Measurements from ENCODE around the gene ZBTB24.
"Not testable (repeated sequence)": the region's sequence is repeated elsewhere in the genome, so short reads cannot be mapped to it uniquely, and the experiment has no call there.

Gene ZBTB24

GRCh38 chr6:109482905-109483734 lies at the start of gene ZBTB24:
TSS of gene ZBTB24 (minus strand) at chr6:109483219. CDS start at chr6:109482026, 1,193 bp downstream.
- peak; percentile 69 to 81 (median 78) for DNase-seq (ENCODE audit: low read depth in 2 of 3, low spot score in 2 of 3)

- no peak for DNase-seq (ENCODE audit: low read depth in 2 of 3, low spot score in 2 of 3)
These were observed 48.4 kb upstream of the ZBTB24 start for GRCh38 chr6:109531446-109531845.

DNA sequence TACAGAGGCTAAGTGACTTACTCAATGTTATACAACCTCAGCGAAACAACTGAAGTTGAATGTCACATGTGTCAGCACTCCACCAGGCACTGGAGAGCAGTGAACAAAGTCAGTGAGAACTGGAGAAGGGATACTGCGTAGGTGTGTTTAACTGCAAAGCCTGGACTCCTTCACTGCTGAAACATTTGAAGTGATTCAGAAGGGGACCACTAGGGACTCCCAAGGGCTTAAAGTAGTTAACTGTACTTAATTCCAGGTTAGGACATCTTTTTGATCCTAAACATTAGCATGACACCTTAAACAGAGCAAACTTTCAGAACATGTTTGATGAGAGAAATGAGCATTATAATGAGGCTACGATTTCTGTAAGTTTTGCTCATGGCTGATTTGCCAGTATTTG lies 45.0 kb upstream of the ZBTB24 start:
- DNase-seq (ENCODE audit: low read depth in 2 of 3, low spot score in 2 of 3): no peak

DNA sequence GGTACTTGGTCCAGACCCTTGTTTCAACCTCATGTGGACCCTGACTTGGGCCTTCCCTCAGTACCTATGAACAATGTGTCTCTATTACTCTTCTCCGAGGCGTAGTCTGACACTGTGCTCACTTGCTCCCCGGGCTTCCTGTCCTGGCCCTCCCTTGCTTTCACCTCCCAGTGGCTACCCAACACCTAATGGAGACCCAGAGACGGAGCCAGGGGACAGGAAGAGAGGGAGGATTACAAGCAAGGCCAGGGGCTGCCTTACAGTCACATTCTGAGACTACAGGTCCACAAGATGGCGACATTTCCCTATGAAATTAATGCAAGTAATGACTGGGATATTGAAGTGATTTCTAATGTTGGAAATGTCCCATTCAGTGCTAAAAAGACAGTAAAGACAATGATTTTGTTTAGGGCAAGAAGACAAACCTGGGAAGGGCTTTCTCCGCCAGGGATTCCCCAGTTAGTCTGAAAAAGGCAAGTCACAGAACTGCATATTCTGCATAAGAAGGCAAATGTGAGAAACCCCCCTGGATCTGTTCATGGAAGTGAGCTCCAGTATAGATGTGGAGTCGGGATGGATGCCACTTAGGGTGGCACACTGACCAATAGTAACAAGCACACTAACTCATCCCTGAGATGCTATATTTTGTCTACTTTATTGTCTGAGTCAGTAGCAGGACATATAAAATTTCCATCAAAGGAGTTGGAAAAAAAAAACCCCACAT lies 44.0 kb upstream of the ZBTB24 start:
- DNase-seq (ENCODE audit: low read depth in 2 of 3, low spot score in 2 of 3): peak in 2 of 3 experiments; percentile 5 to 25

DNA sequence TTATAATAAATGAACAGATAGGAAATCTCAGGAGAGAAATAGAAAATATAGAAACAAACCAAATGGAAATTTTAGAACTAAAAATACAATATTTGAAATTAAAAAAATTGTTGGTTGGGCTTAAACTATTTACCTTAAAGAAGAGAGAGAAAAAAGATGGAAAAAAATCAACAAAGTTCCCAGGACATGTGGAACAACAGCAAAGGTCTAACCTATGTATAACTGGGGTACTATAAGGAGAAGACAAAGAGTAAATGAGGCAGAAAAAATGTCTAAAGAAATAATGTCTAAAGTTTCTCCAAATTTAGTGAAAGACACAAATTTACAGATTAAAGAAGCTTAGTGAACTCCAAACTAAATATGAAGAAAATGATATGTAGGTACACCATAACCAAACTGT lies 41.1 kb upstream of the ZBTB24 start:
- no peak for DNase-seq (ENCODE audit: low read depth in 2 of 3, low spot score in 2 of 3)

DNA sequence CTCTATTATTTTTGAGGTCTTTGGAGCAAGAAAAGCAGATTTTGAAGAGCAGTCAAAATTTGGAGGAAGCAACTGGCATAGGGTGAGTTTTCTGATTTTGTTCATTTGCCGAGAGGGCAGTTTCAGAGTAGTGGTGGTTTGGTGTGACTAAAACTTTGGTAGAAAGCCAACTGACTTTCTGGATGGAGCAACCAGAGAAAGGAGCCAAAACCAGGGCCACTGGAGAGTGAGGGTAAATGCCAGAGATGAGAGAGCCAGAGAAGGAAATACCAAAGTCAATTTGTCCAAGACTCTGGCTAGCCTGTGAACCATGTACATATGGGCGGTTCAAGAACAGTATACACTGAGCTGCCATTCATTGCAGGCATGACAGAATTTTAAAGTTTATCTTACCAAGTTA lies 40.5 kb upstream of the ZBTB24 start:
- DNase-seq (ENCODE audit: low read depth in 2 of 3, low spot score in 2 of 3): no peak

- no peak for DNase-seq (ENCODE audit: low read depth in 2 of 3, low spot score in 2 of 3)
These were observed 38.1 kb upstream of the ZBTB24 start for GRCh38 chr6:109521080-109521479.

DNA sequence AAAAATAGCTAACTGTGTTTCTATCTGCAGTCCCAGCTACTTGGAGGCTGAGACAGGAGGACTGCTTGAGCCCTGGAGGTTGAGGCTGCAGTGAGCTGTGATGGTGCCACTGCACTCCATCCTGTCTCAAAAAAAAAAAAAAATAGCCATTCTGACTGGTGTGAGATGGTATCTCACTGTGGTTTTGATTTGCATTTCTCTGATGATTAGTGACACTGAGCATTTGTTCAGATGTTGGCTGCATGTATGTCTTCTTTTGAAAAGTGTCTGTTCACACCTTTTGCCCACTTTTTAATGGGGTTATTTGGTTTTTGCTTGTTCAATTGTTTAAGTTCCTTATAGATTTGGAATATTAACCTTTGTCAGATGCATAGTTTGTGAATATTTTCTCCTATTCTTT lies 36.6 kb upstream of the ZBTB24 start:
- not testable (repeated sequence) for DNase-seq (ENCODE audit: low read depth in 2 of 3, low spot score in 2 of 3)

DNA sequence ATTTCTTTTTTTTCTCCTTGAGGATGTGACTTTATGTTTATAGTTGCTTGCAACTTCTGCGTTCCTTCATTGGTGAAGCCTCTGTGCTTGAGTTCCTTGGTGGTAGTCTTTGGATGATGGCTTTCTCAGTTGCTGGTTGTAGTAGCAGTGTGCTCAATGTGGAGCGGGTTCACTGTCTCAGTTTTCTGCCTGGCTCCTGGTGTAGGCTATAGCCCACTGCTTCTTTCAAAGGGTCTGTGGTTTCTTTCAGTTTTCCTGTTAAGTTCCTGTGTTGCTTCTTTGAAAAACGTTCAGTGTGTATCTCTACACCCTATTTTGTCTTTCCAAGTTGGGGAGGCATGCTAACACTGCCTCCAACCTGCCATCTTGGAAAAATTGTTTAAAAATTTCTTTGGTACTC lies 33.9 kb upstream of the ZBTB24 start:
- DNase-seq (ENCODE audit: low read depth in 2 of 3, low spot score in 2 of 3): no peak

GRCh38 chr6:109515781-109516409 lies 32.9 kb upstream of the ZBTB24 start:
- DNase-seq (ENCODE audit: low read depth in 2 of 3, low spot score in 2 of 3): no peak

DNA sequence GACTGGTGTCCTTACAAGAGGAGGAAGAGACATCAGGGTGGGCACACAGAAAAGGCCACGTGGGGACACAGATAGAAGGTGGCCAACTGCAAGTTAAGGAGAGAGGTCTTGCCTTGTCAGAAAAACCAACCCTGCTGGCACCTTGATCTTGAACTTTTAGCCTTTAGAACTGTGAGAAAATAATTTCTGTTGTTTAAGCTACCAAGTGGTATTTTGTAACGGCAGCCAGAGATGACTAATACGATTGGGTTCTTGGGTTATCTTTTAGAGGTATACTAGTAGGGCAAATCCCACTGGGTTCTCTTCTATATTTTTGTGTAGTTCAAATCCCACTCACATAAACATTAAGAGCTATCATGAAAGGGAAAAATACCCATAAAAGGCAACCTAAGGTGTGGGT lies 31.9 kb upstream of the ZBTB24 start:
- no peak for DNase-seq (ENCODE audit: low read depth in 2 of 3, low spot score in 2 of 3)

DNA sequence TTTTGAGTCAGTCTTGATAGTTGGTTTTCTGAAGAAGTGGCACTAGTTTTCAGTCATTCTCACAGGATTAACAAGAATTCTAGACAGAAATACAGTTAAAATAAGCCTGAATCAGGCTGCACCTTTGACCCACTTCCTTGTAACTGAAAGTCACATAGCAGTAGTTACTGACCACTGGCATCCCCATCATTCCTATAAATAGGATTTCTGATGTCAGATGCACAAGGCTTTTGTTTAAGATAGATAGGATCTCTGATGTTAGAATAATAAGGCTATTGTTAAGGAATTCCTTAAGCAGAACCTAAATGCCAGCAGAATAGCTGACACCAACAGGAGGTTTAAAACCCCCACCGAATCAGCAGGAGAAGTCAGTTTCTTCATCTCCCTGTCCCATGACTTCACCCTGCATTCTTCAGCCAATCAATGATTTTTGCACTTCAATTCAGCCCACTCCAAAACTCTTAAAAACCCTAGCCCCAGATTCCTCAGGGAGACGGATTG lies 30.6 kb upstream of the ZBTB24 start:
- no peak for DNase-seq (ENCODE audit: low read depth in 2 of 3, low spot score in 2 of 3)

DNA sequence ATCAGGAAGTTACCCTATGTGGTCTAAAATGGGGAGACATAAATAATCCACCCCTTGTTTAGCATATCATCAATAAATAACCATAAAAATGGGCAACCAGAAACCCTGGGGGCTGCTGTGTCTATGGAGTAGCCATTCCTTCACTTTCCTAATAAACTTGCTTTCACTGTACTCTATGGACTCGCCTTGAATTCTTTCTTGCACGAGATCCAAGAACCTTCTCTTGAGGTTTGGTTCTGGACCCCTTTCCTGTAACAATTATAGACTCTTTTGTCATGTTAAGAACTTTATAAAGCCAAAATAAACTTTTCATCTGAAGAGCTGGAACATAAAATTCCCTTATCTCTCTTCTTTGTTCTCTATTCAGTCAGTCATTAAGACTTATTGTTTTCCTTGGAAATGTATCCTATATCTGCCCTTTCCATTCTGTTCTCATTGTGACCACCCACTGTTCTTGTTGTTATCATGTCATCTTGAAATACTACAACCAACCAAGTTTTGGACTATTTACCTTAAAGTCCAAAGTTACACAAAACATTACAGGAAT lies 29.3 kb upstream of the ZBTB24 start:
- DNase-seq (ENCODE audit: low read depth in 2 of 3, low spot score in 2 of 3): no peak

DNA sequence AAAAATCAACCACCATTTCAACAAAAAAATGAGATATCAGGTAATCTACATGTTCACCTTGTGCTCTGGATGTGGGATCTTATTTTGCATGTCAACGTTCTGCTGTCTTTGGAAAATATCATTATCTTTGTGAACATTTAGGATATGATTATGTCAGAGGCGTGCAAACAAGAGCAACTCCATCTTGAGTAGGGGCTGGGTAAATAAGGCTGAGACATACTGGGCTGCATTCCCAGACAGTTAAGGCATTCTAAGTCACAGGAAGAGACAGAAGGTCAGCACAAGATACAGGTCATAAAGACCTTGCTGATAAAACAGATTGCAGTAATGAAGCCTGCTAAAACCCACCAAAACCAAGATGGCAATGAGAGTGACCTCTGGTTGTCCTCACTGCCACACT lies 28.8 kb upstream of the ZBTB24 start:
- DNase-seq (ENCODE audit: low read depth in 2 of 3, low spot score in 2 of 3): no peak

DNA sequence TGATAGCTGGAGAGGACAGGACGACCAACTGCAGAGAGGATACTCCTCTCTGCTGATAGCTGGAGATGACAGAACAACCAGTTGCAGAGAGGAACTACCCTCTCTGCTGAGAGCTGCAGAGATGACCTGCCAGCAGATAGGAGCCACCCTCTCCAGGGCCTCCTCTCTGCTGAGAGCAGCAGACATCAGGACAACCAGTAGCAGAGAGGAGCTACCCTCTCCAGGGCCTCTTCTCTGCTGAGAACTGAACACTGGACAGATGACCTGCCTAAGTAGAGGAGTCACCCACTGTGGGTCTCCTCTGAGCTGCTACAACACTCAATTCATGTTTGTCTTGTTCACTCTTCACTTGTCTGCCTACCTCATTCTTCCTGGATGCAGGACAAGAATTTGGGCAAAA lies 27.3 kb upstream of the ZBTB24 start:
- no peak for DNase-seq (ENCODE audit: low read depth in 2 of 3, low spot score in 2 of 3)

GRCh38 chr6:109508166-109508860 lies 25.3 kb upstream of the ZBTB24 start:
- no peak for DNase-seq (ENCODE audit: low read depth in 2 of 3, low spot score in 2 of 3)

- DNase-seq (ENCODE audit: low read depth in 2 of 3, low spot score in 2 of 3): no peak
These were observed 24.6 kb upstream of the ZBTB24 start for GRCh38 chr6:109507490-109508072.

DNA sequence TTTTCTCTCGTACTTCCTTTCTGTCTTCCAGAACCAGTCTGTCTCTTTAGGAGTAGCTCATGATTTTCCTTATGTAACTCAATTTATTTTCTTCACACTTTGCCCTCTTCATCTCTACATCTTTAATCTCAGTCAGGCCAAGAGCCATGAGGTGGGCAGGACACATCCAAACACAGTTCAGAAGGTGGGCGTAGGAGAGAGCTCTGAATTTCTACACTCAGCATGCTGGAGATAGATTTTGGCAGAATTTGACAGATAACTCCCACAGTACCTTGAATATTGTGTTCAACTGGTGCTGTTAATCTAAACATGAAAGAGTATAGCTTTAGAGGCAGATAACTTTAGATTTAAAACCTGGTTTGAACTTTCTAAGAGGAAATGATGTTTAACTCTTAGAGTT lies 23.8 kb upstream of the ZBTB24 start:
- DNase-seq (ENCODE audit: low read depth in 2 of 3, low spot score in 2 of 3): no peak

- no peak for DNase-seq (ENCODE audit: low read depth in 2 of 3, low spot score in 2 of 3)
These were observed 23.3 kb upstream of the ZBTB24 start for GRCh38 chr6:109506314-109506713.
